DND-41 (cell line): Measurements from ENCODE around the gene CCDC38.

ENCODE experiments used
- EZH2 ChIP-seq: IDR thresholded peaks from 3 replicates; pipeline ENCODE4 v1.6.1; 2012; ENCODE audit warnings: borderline replicate concordance, low read depth, mild to moderate bottlenecking, moderate library complexity, low read length, inconsistent platforms; ENCODE audit not compliant: severe bottlenecking
- TF ChIP-seq, protein P1 (sequence below): IDR thresholded peaks from 2 replicates; pipeline ENCODE4 v1.5.1; 2012; ENCODE audit warnings: borderline replicate concordance, low read length, moderate library complexity, mild to moderate bottlenecking; ENCODE audit not compliant: poor library complexity, severe bottlenecking; ENCODE audit errors: extremely low read depth

DNA sequence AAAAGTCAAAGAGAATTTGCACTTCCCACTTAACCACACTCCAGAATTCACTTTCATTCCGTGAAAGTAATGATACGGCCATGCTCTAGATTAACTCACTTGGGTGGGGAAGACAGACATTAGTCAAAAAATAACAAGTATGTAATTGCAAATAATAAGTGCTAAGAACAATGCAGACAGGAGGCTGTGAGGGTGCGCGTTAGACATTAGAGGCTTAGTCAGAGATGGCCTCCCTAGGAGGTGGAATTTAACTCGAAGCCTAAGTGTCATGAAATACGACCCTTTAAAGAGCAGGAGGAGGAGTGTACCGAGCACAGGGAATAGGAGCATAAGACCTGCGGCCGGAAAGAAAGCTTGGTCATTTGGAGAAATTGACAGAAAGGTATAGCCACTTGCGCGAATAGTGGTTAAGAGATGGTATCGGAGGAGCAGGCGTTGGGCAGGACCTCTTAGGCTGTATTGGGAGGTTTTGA, 83.0 kb downstream of the CCDC38 start:
- TF ChIP-seq, protein P1, sequence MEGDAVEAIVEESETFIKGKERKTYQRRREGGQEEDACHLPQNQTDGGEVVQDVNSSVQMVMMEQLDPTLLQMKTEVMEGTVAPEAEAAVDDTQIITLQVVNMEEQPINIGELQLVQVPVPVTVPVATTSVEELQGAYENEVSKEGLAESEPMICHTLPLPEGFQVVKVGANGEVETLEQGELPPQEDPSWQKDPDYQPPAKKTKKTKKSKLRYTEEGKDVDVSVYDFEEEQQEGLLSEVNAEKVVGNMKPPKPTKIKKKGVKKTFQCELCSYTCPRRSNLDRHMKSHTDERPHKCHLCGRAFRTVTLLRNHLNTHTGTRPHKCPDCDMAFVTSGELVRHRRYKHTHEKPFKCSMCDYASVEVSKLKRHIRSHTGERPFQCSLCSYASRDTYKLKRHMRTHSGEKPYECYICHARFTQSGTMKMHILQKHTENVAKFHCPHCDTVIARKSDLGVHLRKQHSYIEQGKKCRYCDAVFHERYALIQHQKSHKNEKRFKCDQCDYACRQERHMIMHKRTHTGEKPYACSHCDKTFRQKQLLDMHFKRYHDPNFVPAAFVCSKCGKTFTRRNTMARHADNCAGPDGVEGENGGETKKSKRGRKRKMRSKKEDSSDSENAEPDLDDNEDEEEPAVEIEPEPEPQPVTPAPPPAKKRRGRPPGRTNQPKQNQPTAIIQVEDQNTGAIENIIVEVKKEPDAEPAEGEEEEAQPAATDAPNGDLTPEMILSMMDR, result no peak
- TF ChIP-seq EZH2, result no peak
